GM23248 (cell line): Measurements from ENCODE around the gene CST9L. TPM values are rescaled to one million over a fixed set of nuclear protein-coding genes. Genes with fewer than 3 reads are reported as not detected.

Experiments
- DNase-seq: peaks from one replicate; pipeline ENCODE4 v3.0.0-alpha.2; 2015
- H2AFZ ChIP-seq: fragments of 200-600 bp; sonication (generic); 2 replicates; pipeline ENCODE4 v1.6.1; 2016; ENCODE audit warnings: antibody characterized with exemption
- H3F3A ChIP-seq: fragments of 200-600 bp; sonication (generic); 2 replicates; pipeline ENCODE4 v1.6.1; 2016; ENCODE audit warnings: mild to moderate bottlenecking, antibody characterized with exemption, mixed run types; ENCODE audit not compliant: insufficient read depth
- H3K27ac ChIP-seq: fragments of 200-600 bp; sonication (generic); 2 replicates; pipeline ENCODE4 v1.5.1; 2016; ENCODE audit warnings: mild to moderate bottlenecking
- H3K27me3 ChIP-seq: fragments of 200-600 bp; sonication (generic); replicated peaks from 2 replicates; pipeline ENCODE4 v1.6.1; 2016; ENCODE audit warnings: mild to moderate bottlenecking; ENCODE audit not compliant: insufficient read depth
- H3K36me3 ChIP-seq: fragments of 200-600 bp; sonication (generic); 2 replicates; pipeline ENCODE4 v1.6.1; 2016; ENCODE audit warnings: low read depth, mild to moderate bottlenecking
- H3K4me1 ChIP-seq: fragments of 200-600 bp; sonication (generic); 2 replicates; pipeline ENCODE4 v1.6.1; 2016; ENCODE audit warnings: mild to moderate bottlenecking; ENCODE audit not compliant: insufficient read depth
- H3K4me2 ChIP-seq: fragments of 200-600 bp; sonication (generic); one replicate; pipeline ENCODE4 v1.6.1; 2016; ENCODE audit warnings: mild to moderate bottlenecking; ENCODE audit not compliant: unreplicated experiment
- H3K4me3 ChIP-seq: fragments of 200-600 bp; sonication (generic); 2 replicates; pipeline ENCODE4 v1.5.1; 2016; ENCODE audit warnings: mild to moderate bottlenecking
- H3K79me2 ChIP-seq: fragments of 200-600 bp; sonication (generic); 2 replicates; pipeline ENCODE4 v1.6.1; 2016; ENCODE audit warnings: mild to moderate bottlenecking; ENCODE audit not compliant: insufficient read depth
- H3K9ac ChIP-seq: fragments of 200-600 bp; sonication (generic); 2 replicates; pipeline ENCODE4 v1.6.1; 2016; ENCODE audit warnings: mild to moderate bottlenecking
- H3K9me2 ChIP-seq: fragments of 200-600 bp; sonication (generic); 2 replicates; pipeline ENCODE4 v1.6.1; 2016; ENCODE audit warnings: mixed run types, mild to moderate bottlenecking, moderate library complexity; ENCODE audit not compliant: insufficient read depth
- H3K9me3 ChIP-seq: fragments of 200-600 bp; sonication (generic); one replicate; pipeline ENCODE4 v1.6.1; 2017; ENCODE audit warnings: low read depth
- H4K20me1 ChIP-seq: fragments of 200-600 bp; sonication (generic); 2 replicates; pipeline ENCODE4 v1.6.0; 2016; ENCODE audit not compliant: insufficient read depth
- EZH2 ChIP-seq: fragments of 200-600 bp; sonication (generic); IDR thresholded peaks from 2 replicates; pipeline ENCODE4 v1.6.1; 2018; ENCODE audit warnings: antibody characterized with exemption, mild to moderate bottlenecking; ENCODE audit not compliant: insufficient read depth, poor library complexity, severe bottlenecking
- EZH2phosphoT487 ChIP-seq: fragments of 200-600 bp; sonication (generic); IDR thresholded peaks from 2 replicates; pipeline ENCODE4 v1.6.1; 2018; ENCODE audit warnings: antibody characterized with exemption, moderate library complexity, mild to moderate bottlenecking, low read depth; ENCODE audit not compliant: insufficient read depth
- WGBS, 2 experiments: methylation state at CpG; one replicate each; pipeline ENCODE4 v1.1.6; 2015 to 2017; ENCODE audit warnings: low lambda C conversion rate in 2 of 2, low coverage in 1 of 2; ENCODE audit errors: missing lambda C conversion rate in 2 of 2; 5-methylcytosine and 5-hydroxymethylcytosine counted together
- in situ Hi-C: fragments of 300-500 bp; cut with MboI; formaldehyde crosslinking; loops from 2 replicates; pipeline ENCODE4 v1.15.0; 2020
- polyA plus RNA-seq: library from polyadenylated mRNA; unstranded; fragments of >200 nt; fragmentation: Nextera tagmentation; extraction: Ambion mirVana; gene quantifications from 2 replicates; pipeline ENCODE4 v1.2.1, GENCODE V29; 2016
- total RNA-seq: library from RNA; depleted of rRNA; stranded (reverse); fragments of >200 nt; shearing (Covaris generic); gene quantifications from 2 replicates; pipeline ENCODE4 v1.2.3, GENCODE V29; 2014; rRNA removed

Gene CST9L
- total RNA-seq (not detected in 2 replicates), polyA plus RNA-seq (not detected in 2 replicates)

- in situ Hi-C loops = no loop called here
- TF ChIP-seq EZH2phosphoT487 (no peak), EZH2 (no peak)
- WGBS, 2 experiments = 30 to 40% methylated on average over 11 of the region's 11 CpGs
Measured at GRCh38 chr20:23568320-23568970, at the start of gene CST9L. Gene CST9L (minus strand): TSS chr20:23568484. CDS start chr20:23568450, 34 bp downstream.

DNA sequence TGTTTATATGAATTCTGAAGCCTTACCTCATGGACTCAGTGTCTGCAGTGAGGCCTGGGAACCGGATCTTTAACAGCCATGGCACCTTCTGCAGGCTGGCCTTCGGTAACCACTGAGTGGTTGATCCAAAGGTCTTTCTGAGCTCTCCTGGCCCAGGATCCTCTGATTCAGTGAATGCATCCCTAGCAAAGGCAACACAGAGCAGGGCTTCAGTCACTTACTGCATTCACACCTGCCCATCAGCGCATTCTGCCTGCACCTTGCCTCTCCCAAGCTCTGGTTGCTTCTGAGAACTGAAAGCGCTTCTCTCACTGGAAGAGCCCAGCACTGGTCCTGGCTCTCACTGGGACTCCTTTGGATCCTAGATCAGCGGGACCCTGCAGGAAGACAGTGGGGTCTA lies 45.9 kb upstream of the CST9L start:
- in situ Hi-C loops = loop anchor here (10.0 kb wide), 1 partner anchor 169 kb away; no protein-coding TSS in a partner anchor

More at GRCh38 chr20:23568320-23568970, at the start of gene CST9L:
- H3K9me3 ChIP-seq = no peaks in the 10 kb centered on the region
- no peaks in the 10 kb centered on the region for H4K20me1 ChIP-seq
- H3K27ac ChIP-seq = no peak within 1 kb of the TSS
- H3K9ac ChIP-seq = no peak within 1 kb of the TSS
- H3K36me3 ChIP-seq = no peaks in the 10 kb centered on the region
- H3K4me1 ChIP-seq = no peaks in the 10 kb centered on the region
- H3K79me2 ChIP-seq = no peaks in the 10 kb centered on the region
- peaks cover 3% of the 10 kb centered on the region; the same call in 1 of the 2 replicates for H3K27me3 ChIP-seq
- no peak within 1 kb of the TSS for H2AFZ ChIP-seq
- H3K4me3 ChIP-seq = no peak within 1 kb of the TSS
- no peak for DNase-seq
- no peaks in the 10 kb centered on the region for H3K9me2 ChIP-seq
- H3K4me2 ChIP-seq = no peak within 1 kb of the TSS
- H3F3A ChIP-seq = no peaks in the 10 kb centered on the region

DNA sequence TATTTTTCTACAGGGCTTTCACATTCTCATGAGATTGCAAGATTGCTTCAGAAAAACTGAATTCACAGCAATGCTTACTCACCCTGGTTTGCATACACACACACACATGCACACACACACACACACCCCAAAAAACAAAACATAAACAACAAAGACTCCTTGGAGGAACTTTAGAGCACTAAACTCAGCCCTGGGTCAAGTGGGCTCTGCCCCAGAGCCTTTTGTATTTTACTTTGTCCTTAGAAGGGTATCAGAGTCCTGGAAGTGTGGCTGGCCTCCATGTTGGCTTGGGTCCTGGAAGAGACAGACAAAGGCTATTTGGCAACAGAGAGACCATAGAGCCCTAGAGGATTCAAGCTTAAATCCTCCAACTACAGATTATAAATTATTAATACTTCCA lies 45.4 kb upstream of the CST9L start:
- H3K27me3 ChIP-seq = peaks cover 3% of the 10 kb centered on the region; the same call in 1 of the 2 replicates
- H4K20me1 ChIP-seq = no peaks in the 10 kb centered on the region
- in situ Hi-C loops = loop anchor here (10.0 kb wide), 1 partner anchor 169 kb away; no protein-coding TSS in a partner anchor
- H3K9me2 ChIP-seq = no peaks in the 10 kb centered on the region
- H3K4me1 ChIP-seq = no peaks in the 10 kb centered on the region
- no peak overlapping the region for H3K4me2 ChIP-seq
- H3K36me3 ChIP-seq = no peaks in the 10 kb centered on the region
- TF ChIP-seq EZH2 (no peak), EZH2phosphoT487 (no peak)
- H3K9me3 ChIP-seq = no peaks in the 10 kb centered on the region
- H3K79me2 ChIP-seq = no peaks in the 10 kb centered on the region
- no peak overlapping the region for H2AFZ ChIP-seq
- no peaks in the 10 kb centered on the region for H3F3A ChIP-seq
- no peak for DNase-seq
- H3K27ac ChIP-seq = no peak overlapping the region
- H3K9ac ChIP-seq = no peak overlapping the region
- no peak overlapping the region for H3K4me3 ChIP-seq

More for the DNA sequence above, 45.9 kb upstream of the CST9L start:
- Histone ChIP-seq H3K9me2 (no peaks in the 10 kb centered on the region), H4K20me1 (no peaks in the 10 kb centered on the region), H3K4me3 (no peak overlapping the region), H3K9ac (no peak overlapping the region), H3K79me2 (no peaks in the 10 kb centered on the region), H3K27ac (no peak overlapping the region), H3F3A (no peaks in the 10 kb centered on the region), H3K4me2 (no peak overlapping the region), H3K4me1 (no peaks in the 10 kb centered on the region), H3K27me3 (peaks cover 4% of the 10 kb centered on the region; the same call in 1 of the 2 replicates), H3K36me3 (no peaks in the 10 kb centered on the region), H2AFZ (no peak overlapping the region), H3K9me3 (no peaks in the 10 kb centered on the region)
- TF ChIP-seq EZH2phosphoT487 = no peak
- no peak for TF ChIP-seq EZH2
- WGBS, 2 experiments = 76 to 85% methylated on average over 5 of the region's 5 CpGs
- DNase-seq = no peak

DNA sequence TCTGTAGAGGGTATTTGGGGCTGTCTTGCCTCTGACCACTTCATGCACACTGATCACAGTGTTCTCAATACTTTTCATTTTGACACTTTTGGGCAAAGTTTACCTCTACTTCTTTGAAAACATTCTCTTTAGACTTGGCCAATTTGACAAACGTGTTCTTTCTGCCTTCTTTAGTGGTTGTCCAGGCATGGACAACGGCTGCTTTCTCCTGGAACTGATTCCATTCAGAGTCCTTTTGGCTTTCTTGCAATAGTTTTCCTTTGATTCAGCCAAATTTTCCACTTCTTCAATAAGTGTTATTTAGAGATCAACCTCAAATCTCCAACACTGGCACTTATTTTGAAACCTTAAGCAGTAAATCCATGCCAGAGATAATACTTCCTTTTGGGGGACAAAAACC lies 44.1 kb upstream of the CST9L start:
- in situ Hi-C loops = loop anchor here (10.0 kb wide), 1 partner anchor 168 kb away; no protein-coding TSS in a partner anchor
- H3K36me3 ChIP-seq = no peaks in the 10 kb centered on the region
- no peak overlapping the region for H3K4me2 ChIP-seq
- DNase-seq = no peak
- no peaks in the 10 kb centered on the region for H3K79me2 ChIP-seq
- H3K27ac ChIP-seq = no peak overlapping the region
- no peaks in the 10 kb centered on the region for H3F3A ChIP-seq
- H3K9me2 ChIP-seq = no peaks in the 10 kb centered on the region
- no peak overlapping the region for H2AFZ ChIP-seq
- no peaks in the 10 kb centered on the region for H4K20me1 ChIP-seq
- H3K4me3 ChIP-seq = no peak overlapping the region
- TF ChIP-seq EZH2 = no peak
- no peak for TF ChIP-seq EZH2phosphoT487
- WGBS, 2 experiments = 5 to 8% methylated on average over 2 of the region's 2 CpGs
- no peaks in the 10 kb centered on the region for H3K4me1 ChIP-seq
- no peaks in the 10 kb centered on the region for H3K9me3 ChIP-seq
- H3K27me3 ChIP-seq = no peaks in the 10 kb centered on the region
- no peak overlapping the region for H3K9ac ChIP-seq
